ENCODE results near the gene RGN.
"Not testable (repeated sequence)": the region's sequence is repeated elsewhere in the genome, so short reads cannot be mapped to it uniquely, and the experiment has no call there.

The RGN gene

DNA sequence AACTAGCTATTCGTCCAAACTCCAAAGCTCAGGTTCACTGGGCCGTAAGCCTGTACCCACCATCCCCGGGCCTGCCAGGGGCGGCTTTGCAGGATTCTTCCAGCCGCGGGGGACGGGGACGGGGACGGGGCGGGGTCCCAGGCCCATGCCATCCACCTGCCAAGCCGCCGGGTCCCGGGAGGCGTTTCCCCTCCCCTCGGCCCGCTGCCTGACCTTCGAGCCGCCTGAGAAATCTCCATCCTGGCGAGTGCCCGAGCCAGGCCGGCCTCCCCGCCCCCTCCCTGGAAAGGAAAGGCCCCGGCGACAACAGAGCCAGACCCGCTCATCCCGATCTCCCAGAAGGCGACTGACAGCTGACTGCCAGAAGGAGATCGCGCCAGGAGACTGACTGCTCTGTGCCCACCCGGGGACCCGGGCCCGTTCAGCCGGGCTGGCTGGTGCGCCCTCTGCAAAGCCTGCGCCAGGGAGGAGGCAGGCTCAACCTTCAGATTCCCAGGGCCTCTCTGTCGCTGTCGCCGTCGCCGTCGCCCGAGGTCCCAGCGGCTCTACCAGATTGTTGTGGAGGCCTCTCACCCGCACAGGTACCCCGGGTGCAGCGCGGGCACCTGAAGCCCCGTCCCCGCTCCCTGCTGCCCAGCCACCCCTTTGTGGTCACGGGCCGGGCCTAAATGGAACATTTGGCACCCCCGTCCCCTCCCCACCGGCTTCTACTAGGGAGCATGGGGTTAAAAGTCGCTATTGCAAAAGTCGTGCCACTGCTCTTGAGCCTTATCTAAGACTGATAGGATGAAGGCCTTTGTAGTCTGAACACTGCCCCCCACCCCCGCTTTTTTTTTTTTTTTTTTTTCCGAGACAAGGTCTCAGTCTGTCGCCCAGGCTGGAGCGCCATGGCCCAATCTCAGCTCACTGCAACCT is at the start of gene RGN:
RGN (plus strand) TSS at position 315 of the 915 bp plus-strand sequence. CDS start 2,702 bp downstream, outside the sequence.
- no peak for DNase-seq

DNA sequence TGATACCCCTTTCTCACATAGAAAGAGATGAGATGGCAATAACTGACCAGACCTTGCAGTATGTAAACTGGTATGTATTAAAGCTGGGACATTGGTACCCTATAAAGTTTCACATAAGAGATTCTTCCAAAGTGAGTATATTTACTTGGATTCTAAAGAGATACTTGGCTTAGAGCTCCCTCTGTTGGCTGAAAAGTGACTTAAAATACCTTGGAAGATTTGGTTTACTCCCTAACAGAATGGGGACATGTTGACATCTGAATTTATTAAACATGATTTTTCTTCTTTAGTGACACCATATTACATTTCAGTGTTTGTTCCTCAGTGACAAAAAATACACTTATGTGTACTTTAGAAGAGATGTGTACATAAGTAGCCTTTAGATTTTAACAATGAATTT is 47.9 kb upstream of the RGN start:
- DNase-seq = no peak

DNA sequence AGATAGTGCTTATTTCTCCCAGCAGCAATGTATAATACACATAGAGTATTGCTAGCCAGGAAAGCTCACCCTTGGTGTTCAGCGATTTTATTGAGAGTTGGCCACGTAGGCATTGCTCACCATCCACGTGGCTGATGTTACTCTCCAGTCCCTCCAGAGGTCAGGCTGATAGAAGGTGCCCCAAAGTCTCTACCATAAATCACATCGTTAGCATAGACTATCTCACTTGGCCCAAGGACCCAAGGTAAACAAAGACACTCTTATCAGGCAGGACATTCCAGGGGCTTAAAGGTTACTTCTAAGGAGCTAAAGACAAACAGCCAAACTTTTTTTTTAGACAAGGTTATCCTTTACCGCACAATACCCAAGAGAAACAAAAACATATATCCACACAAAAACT is 30.3 kb upstream of the RGN start:
- DNase-seq = no peak

DNA sequence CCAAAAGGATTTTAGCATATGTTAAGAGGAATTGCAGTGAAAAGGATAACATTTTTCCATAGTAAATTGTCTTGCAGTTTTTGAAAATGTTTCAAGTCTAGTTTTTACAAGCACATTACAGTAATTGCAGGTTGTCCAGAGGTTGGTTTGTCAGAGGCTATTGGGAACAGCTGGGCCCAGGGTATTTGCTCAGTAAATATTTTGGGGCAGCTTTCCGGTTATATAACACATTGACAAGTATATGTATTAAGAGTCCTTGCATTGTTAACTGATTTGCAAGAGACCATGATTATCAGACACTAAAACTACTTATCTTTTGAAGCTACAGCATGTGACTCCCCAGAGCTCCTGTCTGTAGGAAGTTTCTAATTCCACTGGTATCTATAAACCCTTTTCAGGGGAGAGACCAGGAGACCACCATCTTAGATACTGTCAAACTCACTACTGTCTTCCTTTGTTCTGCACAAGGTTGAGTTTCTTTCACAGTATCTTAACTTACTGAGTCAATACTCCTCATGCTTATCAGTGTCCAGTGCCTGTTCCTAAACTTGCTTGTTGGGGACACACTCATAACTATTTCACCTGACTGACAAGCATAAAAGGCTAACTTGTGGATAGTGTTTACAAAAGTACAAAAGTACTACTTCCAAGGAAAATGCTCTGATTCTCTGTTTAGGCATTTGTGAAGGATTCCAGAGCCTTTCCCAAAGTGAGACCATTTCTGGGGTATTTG is 18.9 kb upstream of the RGN start:
- no peak for DNase-seq

DNA sequence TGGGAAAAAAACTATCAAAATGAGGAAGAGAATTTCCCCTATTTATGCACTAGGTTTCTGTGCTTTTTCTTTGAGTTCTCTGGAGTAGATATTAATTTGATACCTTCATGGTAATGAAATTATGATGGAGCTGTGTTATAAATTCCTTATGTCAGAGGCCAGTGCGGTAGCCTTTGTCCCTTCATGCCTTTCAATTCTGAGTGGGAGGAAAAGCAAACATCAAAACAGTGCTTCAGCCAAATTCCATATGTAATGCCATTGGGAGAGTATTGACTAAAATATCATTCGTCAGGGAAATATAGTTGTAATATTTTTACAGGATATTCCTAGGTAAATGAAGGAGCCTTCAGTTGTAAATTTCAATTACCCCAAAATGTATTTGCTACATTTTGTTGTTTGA is 17.5 kb upstream of the RGN start:
- no peak for DNase-seq

DNA sequence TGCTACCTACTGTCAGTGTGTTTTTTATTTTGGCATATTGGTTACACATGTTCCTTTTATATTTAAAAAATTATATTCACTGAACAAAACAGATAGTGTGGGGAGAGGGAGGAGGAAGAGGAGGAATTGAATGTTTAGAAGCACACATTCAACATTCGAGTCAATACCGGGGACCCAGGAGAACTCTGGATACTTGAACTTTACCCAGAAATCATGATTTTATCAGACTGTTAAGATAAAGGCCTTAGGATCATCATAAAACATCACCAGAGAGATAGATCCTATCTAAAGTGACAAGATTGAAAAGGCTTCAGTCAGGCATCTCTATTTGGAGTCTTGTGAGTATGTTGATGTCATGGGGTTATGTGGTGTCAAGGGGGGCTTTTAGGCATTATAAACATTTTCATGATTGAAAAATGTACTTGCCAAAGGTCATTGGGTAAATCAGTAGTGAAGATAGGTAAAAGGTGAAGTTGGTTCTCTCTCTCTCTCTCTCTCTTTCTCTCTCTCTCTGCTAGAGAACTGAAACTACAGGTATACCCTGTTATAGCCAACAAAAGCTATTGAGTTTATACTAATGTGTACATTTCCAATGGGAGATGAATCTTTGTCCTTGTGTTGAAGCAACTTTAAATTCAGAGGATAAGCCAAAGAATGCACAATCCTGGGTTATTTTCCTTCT is 16.9 kb upstream of the RGN start:
- no peak for DNase-seq

DNA sequence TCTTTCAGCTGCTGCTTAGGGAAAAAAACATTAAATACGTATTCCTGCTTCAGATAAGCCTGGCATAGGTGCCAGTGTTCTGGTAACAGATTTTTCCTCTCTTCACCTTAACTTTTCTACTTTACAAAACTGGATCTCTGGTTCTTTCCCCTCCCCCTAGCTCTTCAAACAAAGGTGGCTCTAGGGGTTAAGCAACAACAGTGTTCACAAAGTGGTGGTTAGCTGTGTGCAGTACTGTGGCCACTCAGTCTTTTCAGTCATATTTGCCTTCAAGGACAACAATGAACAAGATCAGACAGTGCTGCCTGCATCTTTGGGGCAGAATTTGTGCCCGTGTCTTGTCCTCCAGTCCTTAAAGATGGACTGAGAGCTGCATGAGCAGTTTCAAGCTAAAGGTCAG is 15.1 kb upstream of the RGN start:
- no peak for DNase-seq

DNA sequence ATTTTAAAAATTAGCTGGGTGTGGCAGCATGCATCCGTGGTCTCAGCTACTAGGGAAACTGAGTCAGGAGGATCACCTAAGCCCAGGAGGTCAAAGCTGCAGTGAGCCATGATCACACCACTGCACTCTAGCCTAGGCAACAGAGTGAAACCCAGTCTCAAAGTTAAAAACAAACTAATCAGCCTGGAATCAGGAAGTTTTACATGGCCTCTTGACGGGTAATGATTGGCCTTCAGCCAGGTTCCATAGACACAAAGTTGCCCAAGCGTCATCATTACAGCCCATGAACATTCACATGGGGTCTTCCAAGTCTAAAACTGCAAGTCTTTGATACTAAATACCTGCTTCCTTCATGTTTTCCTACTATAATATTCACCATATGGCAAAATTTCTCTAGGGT is 10.0 kb upstream of the RGN start:
- no peak for DNase-seq

DNA sequence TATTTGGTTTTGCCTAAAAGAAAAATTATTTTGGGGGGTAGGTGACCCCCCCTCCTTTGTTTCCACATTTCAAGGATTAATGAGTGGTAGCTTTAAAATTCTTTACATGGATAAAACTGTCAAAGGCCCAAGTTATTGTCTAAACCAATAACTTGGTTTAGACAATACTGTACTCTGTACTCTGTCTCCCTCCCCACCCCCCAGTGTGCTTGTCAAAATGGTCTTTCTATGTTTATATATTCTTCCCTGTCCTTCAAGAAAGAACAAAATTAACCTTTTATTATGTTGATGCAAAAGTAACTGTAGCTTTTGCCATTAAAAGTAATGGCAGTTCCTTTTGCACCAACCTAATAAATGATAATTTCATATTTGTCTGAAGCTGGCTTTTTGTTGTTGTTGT is 9.5 kb upstream of the RGN start:
- no peak for DNase-seq

DNA sequence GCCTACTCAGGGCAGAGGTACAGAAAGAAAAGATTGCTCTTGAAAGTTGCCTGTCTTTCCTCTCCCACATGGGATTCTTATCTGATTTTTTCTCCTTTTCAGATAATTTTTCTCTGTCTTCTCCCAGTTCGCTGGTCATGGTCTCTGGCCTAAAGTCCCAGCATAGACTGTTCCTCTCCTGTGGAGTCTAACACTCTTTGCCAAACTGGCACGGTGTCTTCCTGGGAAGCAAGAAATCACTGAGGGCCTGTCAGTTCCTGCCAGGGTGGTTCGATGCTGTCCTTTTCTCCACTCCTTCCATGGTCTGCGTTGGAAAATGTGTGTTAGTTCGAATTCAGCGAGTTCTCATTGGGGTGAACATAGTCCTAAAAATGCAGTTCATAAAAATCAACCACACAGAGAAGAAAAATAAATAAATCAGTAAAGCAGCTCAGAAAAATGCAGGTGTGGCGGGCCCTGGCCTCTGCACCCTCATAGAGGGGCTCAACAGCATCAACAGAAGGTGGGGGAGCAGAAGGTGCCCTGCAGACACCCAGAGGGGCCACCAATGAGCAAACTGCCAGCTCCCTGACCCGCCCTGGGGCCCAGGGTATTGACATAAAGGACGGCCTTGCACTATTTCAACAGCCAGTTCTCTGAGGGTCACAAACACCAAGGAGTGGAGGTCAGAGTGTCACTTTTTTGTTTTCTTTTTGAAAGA is 2.1 kb downstream of the RGN start:
- no peak for DNase-seq

DNA sequence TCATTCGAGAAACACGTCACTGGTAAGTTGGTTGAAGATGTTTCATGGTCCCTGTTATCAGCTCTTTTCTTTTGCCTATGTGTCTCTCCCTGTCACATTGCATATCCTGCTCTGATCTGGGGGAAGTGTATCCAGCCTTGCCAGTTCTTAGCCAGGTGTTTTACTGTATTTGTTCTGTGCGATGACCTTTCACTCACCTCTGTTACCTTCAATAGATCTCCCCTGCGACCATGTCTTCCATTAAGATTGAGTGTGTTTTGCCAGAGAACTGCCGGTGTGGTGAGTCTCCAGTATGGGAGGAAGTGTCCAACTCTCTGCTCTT is 2.6 kb downstream of the RGN start:
- no peak for DNase-seq

DNA sequence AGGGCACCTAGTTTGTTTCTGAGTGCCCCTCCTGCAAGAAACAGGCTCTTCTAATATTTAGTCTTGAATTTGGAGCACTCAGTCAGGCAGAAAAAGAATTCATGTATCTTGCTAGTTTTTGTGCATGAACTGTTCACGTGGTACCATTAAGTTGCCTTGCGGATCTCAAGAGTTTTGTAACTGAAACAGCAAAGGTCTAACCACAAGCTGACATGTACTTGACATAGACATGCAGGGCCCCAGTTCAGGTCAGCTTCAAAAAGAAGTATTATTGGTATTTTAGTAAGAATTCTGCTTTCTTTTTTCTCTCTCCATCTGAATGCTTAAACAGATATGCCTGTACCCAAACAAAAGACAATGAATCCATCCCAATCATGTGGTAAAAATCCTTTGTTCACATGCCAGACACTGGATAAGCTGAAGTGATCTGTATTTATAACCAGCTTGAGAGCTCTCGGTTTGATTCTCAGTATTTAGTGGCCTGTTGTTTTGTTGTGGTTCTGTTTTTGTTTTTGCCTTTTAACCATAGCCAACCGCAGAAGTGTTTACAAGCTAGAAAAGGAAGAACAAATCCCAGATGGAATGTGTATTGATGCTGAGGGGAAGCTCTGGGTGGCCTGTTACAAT is 13.0 kb downstream of the RGN start:
- no peak for DNase-seq

DNA sequence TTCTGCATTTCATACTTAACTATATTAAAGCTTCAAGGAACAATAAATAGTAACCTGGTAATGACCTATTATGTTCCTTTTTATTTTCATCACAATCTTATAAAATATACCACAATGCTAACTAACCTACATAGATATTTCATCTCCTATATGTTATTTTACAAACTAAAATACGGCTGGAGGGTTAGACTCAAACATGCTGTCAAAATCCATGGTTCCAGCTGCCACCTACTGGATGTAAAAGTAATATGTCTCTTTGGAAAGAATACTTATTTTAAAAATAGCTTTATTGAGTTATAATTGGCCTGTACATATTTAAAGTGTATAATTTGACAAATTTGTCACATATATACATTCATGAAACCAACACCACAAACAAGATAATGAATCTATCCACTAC is 15.0 kb downstream of the RGN start:
- DNase-seq = no peak

DNA sequence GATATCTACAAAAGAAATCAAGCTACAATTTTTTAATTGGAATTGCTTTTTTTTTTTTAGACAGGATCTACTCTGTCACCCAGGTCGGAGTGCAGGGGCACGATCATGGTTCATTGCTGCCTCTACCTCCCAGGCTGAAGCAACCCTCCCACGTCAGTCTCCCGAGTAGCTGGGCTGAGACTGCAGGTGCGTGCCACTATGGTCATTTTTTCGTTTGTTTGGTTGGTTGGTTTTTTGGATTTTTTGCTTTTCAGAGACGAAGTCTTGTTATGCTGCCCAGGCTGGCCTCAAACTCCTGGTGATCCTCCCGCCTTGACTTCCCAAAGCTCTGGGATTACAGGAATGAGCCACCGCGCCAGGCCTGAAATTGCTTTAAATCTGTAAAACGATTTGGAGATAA is 15.6 kb downstream of the RGN start:
- DNase-seq = no peak

DNA sequence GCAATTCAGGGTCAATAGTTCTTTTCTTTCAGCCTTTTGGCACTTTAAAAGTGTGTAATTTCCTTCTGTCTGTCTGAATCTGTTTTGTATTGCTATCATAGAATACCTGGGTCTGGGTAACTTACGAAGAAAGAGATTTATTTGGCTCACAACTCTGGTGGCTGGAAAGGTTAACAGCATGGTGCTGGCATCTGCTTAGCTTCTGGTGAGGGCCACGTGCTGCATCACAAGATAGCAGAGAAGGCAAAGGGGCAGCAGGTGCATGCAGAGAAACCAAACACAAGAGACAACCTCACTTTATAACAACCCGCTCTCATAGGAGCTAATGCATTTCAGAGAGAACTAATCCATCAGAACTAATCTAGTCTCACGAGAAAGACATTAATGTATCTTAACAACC is 18.8 kb downstream of the RGN start:
- no peak for DNase-seq

DNA sequence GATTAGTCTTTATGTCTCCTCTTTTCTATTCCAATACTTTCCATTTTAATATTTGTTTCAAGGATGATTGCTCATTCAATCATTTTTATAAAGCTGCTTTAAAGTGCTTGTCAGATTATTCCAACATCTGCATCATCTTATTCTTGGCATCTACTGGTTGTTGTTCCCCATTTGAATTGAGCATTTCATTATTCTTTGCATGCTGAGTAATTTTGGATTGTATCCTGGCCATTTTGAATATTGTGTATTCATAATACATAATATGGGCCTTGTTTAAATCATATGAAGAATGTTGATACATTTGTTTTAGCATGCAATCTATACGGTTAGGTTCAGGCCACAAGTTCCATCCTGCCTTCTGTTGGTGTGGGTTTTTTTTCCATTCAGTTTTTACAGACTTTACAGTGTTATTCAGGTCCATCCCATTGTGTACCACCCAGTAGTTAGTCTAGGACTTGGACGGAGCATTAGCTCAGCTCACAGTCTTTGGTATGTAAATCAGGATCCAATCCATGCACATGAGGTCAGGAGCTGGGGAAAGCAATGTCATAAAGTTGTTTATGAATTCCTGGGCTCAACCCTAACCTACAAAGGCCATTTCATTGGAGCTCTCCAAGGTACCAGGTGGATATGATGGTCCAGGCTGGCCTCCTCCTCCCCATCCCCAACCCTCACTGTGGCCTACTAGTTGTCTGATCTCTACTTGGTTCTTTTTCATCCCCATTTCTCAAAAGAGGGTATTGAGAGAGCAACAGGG is 20.3 kb downstream of the RGN start:
- DNase-seq = no peak

DNA sequence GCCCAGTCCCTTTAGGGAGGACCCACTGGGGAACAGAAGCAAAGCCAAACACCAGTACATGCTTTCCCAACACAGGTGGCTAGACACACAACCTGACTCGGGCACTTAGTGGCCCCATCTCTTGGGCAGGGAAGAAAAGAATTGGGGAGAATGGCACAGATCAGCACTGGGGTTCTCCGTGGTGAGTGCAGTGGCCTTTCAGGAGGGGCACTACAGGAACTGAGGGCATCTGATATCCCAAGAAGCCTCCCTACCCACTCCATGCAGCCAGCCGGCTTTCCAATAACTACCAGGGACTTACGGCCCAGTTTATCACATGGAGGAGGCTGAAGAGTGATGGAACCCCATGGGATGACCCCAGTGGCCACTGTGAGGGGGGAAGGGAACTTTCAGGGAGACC is 23.0 kb downstream of the RGN start:
- DNase-seq = no peak

DNA sequence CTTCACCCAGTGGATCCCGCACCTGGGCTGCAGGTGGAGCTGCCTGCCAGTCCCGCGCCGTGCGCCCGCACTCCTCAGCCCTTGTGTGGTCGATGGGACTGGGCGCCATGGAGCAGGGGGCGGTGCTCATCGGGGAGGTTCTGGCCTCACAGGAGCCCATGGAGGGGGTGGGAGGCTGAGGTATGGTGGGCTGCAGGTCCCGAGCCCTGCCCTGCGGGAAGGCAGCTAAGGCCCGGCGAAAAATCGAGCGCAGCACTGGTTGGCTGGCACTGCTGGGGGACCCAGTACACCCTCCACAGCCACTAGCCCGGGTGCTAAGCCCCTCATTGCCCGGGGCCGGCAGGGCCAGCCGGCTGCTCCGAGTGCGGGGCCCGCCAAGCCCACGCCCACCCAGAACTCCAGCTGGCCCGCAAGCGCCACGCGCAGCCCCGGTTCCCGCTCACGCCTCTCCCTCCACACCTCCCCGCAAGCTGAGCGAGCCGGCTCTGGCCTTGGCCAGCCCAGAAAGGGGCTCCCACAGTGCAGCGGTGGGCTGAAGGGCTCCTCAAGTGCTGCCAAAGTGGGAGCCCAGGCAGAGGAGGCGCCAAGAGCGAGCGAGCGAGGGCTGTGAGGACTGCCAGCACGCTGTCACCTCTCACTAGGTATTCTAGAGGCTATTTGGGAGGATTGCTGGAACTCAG is 32.8 kb downstream of the RGN start:
- not testable (repeated sequence) for DNase-seq

DNA sequence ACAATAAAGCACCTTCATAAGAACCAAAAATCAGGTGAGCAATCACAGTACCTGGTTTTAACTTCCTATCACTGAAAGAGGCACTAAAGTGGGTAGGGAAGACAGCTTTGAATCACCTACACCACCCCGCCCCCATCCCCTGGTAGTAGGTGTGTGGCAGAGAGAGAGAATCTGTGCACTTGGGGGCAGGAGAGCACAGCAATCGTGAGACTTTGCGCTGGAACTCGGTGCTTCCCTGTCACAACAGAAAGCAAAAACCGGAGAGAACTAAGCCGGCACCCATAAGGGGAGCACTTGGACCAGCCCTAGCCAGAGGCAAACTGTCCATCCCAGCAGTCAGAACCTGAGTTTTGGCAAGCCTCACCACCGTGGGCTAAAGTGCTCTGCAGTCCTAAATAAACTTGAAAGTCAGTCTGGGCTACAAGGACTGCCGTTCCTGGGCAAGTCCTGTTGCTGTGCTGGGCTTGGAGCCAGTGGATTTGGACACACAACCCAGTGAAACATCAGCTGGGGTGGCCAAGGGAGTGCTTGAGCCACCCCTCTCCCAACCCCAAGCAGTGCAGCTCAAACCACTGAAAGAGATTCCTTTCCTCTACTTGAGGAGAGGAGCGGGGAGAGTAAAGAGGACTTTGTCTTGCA is 34.2 kb downstream of the RGN start:
- DNase-seq = no peak

DNA sequence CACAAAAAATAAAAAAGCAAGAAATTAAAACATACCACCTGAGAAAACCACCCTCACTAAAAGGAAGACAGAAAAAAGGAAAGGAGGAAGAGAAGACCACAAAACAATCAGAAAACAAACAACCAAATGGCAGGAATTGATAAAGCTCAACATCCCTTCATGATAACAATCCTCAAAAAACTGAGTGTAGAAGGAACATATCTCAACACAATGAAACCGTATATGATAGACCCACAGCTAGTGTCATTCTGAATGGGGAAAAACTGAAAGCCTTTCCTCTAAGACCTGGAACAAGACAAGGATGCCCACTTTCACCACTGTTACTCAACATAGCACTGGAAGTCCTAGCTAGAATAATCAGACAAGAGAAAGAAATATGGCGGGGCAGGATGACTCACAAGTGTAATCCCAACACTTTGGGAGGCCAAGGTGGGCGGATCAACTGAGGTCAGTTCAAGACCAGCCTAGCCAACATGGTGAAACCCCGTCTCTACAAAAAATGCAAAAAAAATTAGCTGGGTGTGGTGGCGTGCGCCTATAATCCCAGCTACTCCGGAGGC is 38.4 kb downstream of the RGN start:
- not testable (repeated sequence) for DNase-seq

DNA sequence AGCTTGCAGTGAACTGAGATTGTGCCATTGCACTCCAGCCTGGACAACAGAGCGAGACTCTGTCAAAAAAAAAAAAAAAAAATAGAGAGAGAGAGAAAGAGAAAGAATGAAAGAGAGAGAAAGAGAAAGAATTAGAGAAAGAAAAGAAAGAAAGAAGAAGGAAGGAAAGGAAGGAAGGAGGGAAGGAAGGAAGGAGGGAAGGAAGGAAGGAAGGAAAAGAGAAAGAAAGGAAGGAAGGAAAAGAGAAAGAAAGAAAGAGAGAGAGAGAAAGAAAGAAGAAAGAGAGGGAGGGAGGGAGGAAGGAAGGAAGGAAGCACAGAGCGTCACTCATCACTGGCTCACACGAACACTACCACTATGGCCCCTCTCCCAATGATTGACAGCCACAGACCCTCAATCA is 46.2 kb downstream of the RGN start:
- not testable (repeated sequence) for DNase-seq
